CD4-positive, alpha-beta memory T cell (primary cell): ENCODE measurements around the gene FAM72B. TPM values are rescaled to one million over a fixed set of nuclear protein-coding genes. Genes with fewer than 3 reads are reported as not detected.
"Not testable (repeated sequence)": the region's sequence is repeated elsewhere in the genome, so short reads cannot be mapped to it uniquely, and the experiment has no call there.

Source experiments
- CTCF ChIA-PET: fragments of 350-600 bp; sonication (Branson Sonifier 250); formaldehyde crosslinking; loops from one replicate; lab custom pipeline; 2021; ENCODE audit warnings: inconsistent platforms; ENCODE audit not compliant: partially characterized antibody; lab: Charles Lee
- POLR2A ChIA-PET: fragments of 350-600 bp; sonication (Branson Sonifier 250); formaldehyde crosslinking; loops from one replicate; lab custom pipeline; 2021; ENCODE audit not compliant: partially characterized antibody; lab: Charles Lee
- DNase-seq, 5 donors: peaks; one replicate each; pipeline versions ENCODE4 v3.0.0 to v3.0.0-alpha.2; 2020 to 2022; ENCODE audit warnings: mixed read lengths in 1 of 5
- H3K27ac ChIP-seq: one replicate; pipeline ENCODE4 v1.7.0; 2013; ENCODE audit warnings: low read depth, low read length
- H3K27me3 ChIP-seq: 2 replicates; pipeline ENCODE4 v1.7.0; 2013; ENCODE audit warnings: mild to moderate bottlenecking, low read length, moderate library complexity; ENCODE audit not compliant: insufficient read depth
- H3K36me3 ChIP-seq: 2 replicates; pipeline ENCODE4 v1.7.0; 2013; ENCODE audit warnings: mild to moderate bottlenecking, low read length, moderate library complexity; ENCODE audit not compliant: insufficient read depth
- H3K4me1 ChIP-seq: 2 replicates; pipeline ENCODE4 v1.7.0; 2013; ENCODE audit warnings: mild to moderate bottlenecking, low read length, moderate library complexity; ENCODE audit not compliant: insufficient read depth
- H3K4me3 ChIP-seq, 2 donors: one replicate each; pipeline ENCODE4 v1.7.0; 2013; ENCODE audit warnings: low read length in 2 of 2, mild to moderate bottlenecking in 1 of 2
- H3K9me3 ChIP-seq, 2 donors: one replicate each; pipeline ENCODE4 v1.7.0; 2013; ENCODE audit warnings: low read length in 2 of 2, control low read depth in 1 of 2; ENCODE audit not compliant: control insufficient read depth in 1 of 2
- H3K27ac Mint-ChIP-seq, 7 donors: one replicate each; pipeline ENCODE4 v1.8.0; 2020 to 2021; ENCODE audit warnings: mixed read lengths in 7 of 7, mild to moderate bottlenecking in 6 of 7, inconsistent platforms in 3 of 7, moderate library complexity in 3 of 7
- H3K27me3 Mint-ChIP-seq, 2 donors: one replicate each; pipeline ENCODE4 v1.8.0; 2020 to 2021; ENCODE audit warnings: mixed read lengths in 2 of 2
- H3K36me3 Mint-ChIP-seq, 2 donors: one replicate each; pipeline ENCODE4 v1.8.0; 2020 to 2021; ENCODE audit warnings: mixed read lengths in 2 of 2, inconsistent platforms in 1 of 2, mild to moderate bottlenecking in 1 of 2
- H3K4me1 Mint-ChIP-seq, 4 donors: one replicate each; pipeline ENCODE4 v1.8.0; 2020 to 2021; ENCODE audit warnings: mixed read lengths in 4 of 4, mild to moderate bottlenecking in 1 of 4
- H3K4me3 Mint-ChIP-seq, 8 donors: one replicate each; pipeline ENCODE4 v1.8.0; 2020 to 2021; ENCODE audit warnings: mixed read lengths in 8 of 8, mild to moderate bottlenecking in 7 of 8, moderate library complexity in 6 of 8, inconsistent platforms in 3 of 8
- H3K9me3 Mint-ChIP-seq, 8 donors: one replicate each; pipeline ENCODE4 v1.8.0; 2020 to 2021; ENCODE audit warnings: mixed read lengths in 8 of 8, mild to moderate bottlenecking in 5 of 8, inconsistent platforms in 3 of 8, moderate library complexity in 1 of 8
- intact Hi-C: fragments of 100-400 bp; cut with micrococcal nuclease; formaldehyde crosslinking; loops from one replicate; pipeline ENCODE4 v1.15.1; 2023
- polyA plus RNA-seq, 2 donors: library from polyadenylated mRNA; unstranded; fragments of 300-500 nt; fragmentation: Illumina TruSeq; gene quantifications; one replicate each; pipeline ENCODE4 v1.2.3, GENCODE V29; 2021
- total RNA-seq, 2 experiments: library from RNA; stranded (reverse); gene quantifications; one replicate each; pipeline ENCODE4 v1.2.3, GENCODE V29; 2021

FAM72B gene
- total and polyA plus RNA-seq, 4 experiments from 2014 or later: 0.17 TPM; not detected in 3

DNA sequence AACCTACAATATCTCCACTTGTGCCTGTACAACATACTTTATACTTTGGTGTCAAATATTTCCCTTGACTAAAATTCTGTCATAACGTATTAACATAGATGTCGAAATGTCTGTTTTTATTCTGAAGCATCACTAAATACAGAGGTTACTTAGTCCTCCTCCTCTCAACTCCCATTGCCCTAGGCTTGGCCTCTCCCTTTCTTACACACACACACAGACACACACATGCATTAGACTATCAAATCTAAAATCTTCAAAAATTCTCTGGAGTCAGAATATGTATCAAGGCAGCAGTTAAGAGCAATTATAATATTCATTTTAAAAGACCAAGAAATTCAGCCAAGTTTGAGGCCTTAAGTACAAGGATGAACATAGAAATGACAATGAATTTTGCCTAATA, 7.5 kb downstream of the FAM72B start:
- POLR2A ChIA-PET, H3K27me3 ChIP-seq, intact Hi-C loops, H3K9me3 ChIP-seq, CTCF ChIA-PET, H3K27ac ChIP-seq, H3K4me3 Mint-ChIP-seq, H3K4me1 Mint-ChIP-seq, H3K27me3 Mint-ChIP-seq, DNase-seq, H3K9me3 Mint-ChIP-seq, H3K27ac Mint-ChIP-seq, H3K36me3 Mint-ChIP-seq, H3K4me1 ChIP-seq, H3K4me3 ChIP-seq, H3K36me3 ChIP-seq: not testable (repeated sequence)

DNA sequence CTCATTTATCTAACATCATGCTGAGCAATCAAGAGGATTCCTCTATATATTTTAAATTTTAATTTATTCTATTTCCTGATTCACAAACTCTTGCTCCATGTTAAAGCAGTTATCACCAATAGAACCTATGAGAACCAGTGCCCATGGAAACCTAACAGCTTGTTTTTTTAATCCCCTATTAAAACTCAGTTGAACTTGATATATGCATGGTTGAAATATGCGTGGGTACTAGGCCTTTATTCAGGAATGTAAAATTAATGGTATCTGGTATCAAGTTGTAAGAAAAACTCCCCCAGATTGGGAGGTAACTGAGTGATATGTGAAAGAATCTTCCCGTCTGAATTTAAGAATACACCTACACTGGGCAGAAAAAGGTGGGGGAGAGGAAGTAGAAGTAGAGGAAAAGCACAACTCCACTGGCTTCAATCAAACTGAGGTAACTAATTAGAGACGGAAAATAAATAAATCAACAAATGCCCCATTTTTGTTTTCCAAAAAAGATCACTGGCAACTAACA, 15.9 kb downstream of the FAM72B start:
- H3K9me3 Mint-ChIP-seq, CTCF ChIA-PET, POLR2A ChIA-PET: not testable (repeated sequence)

DNA sequence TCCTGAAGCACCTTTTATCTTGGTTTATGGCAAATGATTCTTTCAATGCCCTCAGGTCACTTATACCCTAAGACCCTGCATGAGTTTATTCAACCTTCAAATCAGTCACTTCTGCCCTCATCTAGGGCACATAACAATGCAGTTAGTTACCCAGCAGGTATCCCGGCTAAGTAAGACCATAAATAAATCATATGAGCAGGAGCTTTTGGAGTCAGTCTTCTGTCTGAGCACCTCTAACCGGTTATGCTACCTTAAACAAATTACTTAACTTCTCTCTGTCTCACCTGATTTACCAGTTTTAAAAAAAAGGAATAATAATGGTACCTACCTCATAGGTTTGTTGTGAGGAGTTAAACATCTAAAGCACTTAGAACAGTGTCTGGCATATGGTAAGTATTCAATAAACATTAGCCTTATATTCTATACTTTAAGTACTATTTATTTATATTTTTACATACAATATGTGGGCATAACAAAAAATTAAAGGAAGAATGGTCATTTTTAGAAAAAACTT, 16.9 kb downstream of the FAM72B start:
- H3K9me3 ChIP-seq, H3K36me3 Mint-ChIP-seq, H3K27me3 ChIP-seq, H3K36me3 ChIP-seq, intact Hi-C loops, H3K4me3 Mint-ChIP-seq, H3K27ac ChIP-seq, CTCF ChIA-PET, H3K4me1 ChIP-seq, H3K9me3 Mint-ChIP-seq, H3K27ac Mint-ChIP-seq, H3K4me3 ChIP-seq, DNase-seq, POLR2A ChIA-PET, H3K4me1 Mint-ChIP-seq, H3K27me3 Mint-ChIP-seq: not testable (repeated sequence)

More for the DNA sequence above, 15.9 kb downstream of the FAM72B start:
- H3K4me1 ChIP-seq, H3K36me3 ChIP-seq, H3K27ac Mint-ChIP-seq, H3K4me1 Mint-ChIP-seq, H3K27me3 ChIP-seq, H3K4me3 Mint-ChIP-seq, H3K9me3 ChIP-seq, DNase-seq, H3K4me3 ChIP-seq, intact Hi-C loops, H3K27me3 Mint-ChIP-seq, H3K27ac ChIP-seq, H3K36me3 Mint-ChIP-seq: not testable (repeated sequence)

DNA sequence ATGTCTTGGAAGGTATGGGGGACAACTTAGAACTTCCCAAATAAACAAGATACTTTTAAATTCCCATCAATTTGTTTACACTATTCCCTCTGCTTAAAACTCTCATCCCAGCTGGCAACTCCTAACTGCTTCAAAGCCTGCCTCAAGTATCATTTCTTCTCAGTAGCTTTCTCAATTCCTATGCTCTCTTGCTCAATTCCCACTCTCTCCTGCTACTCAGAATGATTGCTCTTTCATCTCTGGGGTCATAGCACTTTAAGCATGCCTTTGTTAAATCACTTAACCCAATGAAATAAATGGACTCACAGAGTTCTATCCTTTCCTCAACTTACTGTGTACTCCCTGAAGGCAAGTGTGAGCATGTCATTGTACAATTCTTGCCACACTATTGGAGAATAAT, 18.8 kb downstream of the FAM72B start:
- H3K9me3 ChIP-seq, H3K4me3 ChIP-seq, H3K9me3 Mint-ChIP-seq, H3K36me3 Mint-ChIP-seq, H3K4me3 Mint-ChIP-seq, H3K36me3 ChIP-seq, H3K27me3 ChIP-seq, H3K27ac ChIP-seq, H3K27ac Mint-ChIP-seq, DNase-seq, H3K4me1 Mint-ChIP-seq, H3K27me3 Mint-ChIP-seq, CTCF ChIA-PET, intact Hi-C loops, POLR2A ChIA-PET, H3K4me1 ChIP-seq: not testable (repeated sequence)

DNA sequence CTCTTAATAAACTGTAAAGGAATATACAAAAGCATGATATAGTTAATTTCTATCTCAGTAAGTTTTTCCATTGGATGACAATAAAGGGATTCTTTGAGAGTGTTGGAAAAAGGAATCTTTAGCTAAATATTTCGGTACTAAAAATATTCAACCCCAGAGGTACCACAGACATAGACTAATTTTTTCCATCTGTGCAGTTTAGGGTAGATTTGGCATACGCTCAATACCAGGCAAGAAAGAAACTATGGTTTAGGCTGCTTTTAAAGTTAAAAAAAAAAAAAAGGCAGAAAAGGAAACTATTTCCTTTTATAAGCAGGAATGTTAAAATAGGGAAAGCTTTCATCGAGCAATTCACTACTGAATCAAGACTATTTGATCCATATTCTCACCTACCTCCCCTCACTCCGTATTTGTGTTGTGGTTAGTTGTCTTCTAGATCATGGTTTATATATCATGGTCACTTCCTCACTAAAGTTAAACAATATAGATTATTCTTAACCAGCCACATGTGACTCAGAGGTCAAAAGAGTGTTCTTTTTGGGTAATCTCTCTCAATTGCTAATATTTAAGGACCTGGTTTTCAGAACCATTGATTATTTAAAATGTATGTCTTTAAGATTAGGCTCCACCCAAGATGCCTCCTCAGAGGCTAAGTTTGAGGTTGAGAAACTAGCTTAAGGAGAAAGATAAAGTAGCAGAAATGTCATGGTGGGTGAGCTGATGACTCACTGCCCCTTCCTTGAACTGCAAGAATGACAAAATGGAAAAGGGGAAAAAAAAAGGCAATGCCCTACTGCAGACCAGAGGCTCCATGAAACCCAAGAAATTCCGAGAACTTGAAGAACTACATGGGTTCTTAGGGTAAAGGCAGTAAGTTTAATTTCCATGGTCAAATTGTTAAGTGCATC, 20.0 kb downstream of the FAM72B start:
- H3K27ac ChIP-seq, DNase-seq, H3K27me3 Mint-ChIP-seq, H3K9me3 Mint-ChIP-seq, H3K36me3 ChIP-seq, H3K4me1 ChIP-seq, H3K4me3 ChIP-seq, H3K9me3 ChIP-seq, H3K4me3 Mint-ChIP-seq, intact Hi-C loops, H3K27me3 ChIP-seq, POLR2A ChIA-PET, CTCF ChIA-PET, H3K36me3 Mint-ChIP-seq, H3K4me1 Mint-ChIP-seq, H3K27ac Mint-ChIP-seq: not testable (repeated sequence)

DNA sequence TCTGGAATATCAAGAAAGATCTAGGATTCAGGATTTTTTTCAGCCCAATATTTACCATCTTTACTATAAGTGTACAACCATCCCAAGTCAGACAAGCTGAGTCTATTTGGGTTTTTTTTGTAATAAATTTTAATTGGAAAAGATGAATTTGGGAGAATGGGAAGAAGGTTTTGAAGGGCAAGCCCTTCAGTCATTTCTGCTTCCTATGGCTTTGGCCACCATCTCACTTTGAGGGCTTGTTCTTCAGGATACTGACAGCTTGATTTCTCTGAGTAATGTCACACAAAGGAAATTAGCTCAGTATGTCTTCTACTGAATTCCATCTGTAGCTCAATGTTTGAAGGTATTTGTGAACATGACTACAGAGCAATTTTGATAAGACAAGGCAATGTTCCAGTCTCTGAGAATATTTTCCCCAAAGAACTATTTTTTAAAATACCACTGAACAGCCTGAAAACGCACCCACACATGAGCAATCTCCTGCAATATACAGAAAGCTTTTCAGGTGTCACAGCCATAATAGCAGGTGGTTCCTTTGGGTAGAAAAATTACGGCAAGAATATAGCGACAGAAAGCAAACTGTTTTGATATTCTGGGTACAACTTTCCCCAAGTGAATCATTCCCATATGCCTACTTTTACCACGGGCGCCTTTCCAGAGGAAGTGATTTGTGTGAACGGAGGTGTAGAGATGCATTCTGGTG, 22.8 kb downstream of the FAM72B start:
- H3K27ac ChIP-seq, DNase-seq, H3K36me3 Mint-ChIP-seq, H3K9me3 ChIP-seq, CTCF ChIA-PET, H3K4me3 Mint-ChIP-seq, POLR2A ChIA-PET, H3K4me1 Mint-ChIP-seq, H3K36me3 ChIP-seq, H3K4me3 ChIP-seq, H3K9me3 Mint-ChIP-seq, H3K27me3 ChIP-seq, H3K27me3 Mint-ChIP-seq, H3K27ac Mint-ChIP-seq, intact Hi-C loops, H3K4me1 ChIP-seq: not testable (repeated sequence)

DNA sequence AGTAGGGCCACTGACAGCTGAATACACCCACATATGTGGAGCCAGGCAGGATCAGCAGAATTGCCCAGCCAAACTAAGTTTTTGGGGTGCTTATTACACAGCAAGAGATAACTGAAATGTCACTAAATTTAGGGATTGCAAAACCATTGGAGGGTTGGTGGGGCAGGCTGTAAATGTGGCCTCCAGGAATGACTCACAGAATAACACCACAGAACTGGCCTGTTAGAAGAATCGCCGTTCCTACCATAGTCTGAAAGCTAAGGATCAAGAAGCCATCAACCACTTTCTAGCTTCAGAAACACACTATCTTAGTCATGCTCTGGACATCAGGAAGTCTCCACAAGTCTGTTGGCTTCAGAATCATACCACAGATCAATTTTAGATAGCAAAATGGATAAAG, 24.0 kb downstream of the FAM72B start:
- DNase-seq, H3K4me3 ChIP-seq, H3K4me1 ChIP-seq, H3K27me3 Mint-ChIP-seq, H3K9me3 Mint-ChIP-seq, H3K36me3 ChIP-seq, H3K9me3 ChIP-seq, H3K27ac ChIP-seq, H3K27me3 ChIP-seq, intact Hi-C loops, H3K36me3 Mint-ChIP-seq, POLR2A ChIA-PET, H3K4me3 Mint-ChIP-seq, H3K4me1 Mint-ChIP-seq, CTCF ChIA-PET, H3K27ac Mint-ChIP-seq: not testable (repeated sequence)
